OCI-LY7 (cell line): Measurements from ENCODE around the gene KAZN.

Experiments
- CTCF ChIP-seq: fragments of 200-600 bp; sonication (generic); conservative IDR thresholded peaks from 2 replicates; pipeline ENCODE4 v1.5.1; 2014; ENCODE audit warnings: mild to moderate bottlenecking, antibody characterized with exemption, low read length, moderate library complexity, mixed read lengths
- EZH2phosphoT487 ChIP-seq: fragments of 200-600 bp; sonication (generic); IDR thresholded peaks from 2 replicates; pipeline ENCODE4 v1.6.1; 2018; ENCODE audit warnings: low read depth, borderline replicate concordance, mild to moderate bottlenecking, mixed run types, antibody characterized with exemption, low read length, moderate library complexity, mixed read lengths

DNA sequence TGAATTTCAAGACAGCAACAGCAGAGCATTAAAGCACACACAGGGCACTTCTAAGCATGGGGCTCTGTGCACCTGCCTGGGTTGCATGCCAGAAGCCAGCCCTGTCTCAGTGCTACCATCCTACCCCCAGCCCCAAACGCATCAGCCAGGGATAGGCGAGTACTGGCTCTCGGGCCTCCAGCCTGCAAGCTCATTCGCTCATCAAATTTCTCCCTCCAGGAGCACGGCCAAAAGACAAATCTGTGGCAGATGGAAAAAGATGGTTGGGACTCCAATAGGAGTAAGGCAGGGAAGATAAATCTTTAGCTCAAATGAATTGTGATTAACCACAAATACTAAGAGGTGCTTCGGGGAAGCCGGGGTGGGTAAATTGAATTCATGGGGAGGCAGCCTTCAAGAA is 189.6 kb downstream of the KAZN start:
- no peak for TF ChIP-seq CTCF
- no peak for TF ChIP-seq EZH2phosphoT487
